Transverse colon (tissue), 4 donors: ENCODE measurements around the gene ZNF674. TPM values are rescaled to one million over a fixed set of nuclear protein-coding genes. Genes with fewer than 3 reads are reported as not detected.

Source experiments
- DNase-seq: peaks from one replicate; pipeline ENCODE4 v3.0.0-alpha.2; 2019
- H3K27ac ChIP-seq, 4 donors: fragments of 200-600 bp; sonication (generic); 2 replicates each; pipeline ENCODE4 v1.5.1; 2016 to 2018; ENCODE audit warnings: inconsistent platforms in 4 of 4
- H3K27me3 ChIP-seq: fragments of 200-600 bp; sonication (generic); 2 replicates; pipeline ENCODE4 v1.5.1; 2017; ENCODE audit warnings: inconsistent platforms
- H3K36me3 ChIP-seq, 4 donors: fragments of 200-600 bp; sonication (generic); 2 replicates each; pipeline ENCODE4 v1.5.1; 2017 to 2019; ENCODE audit warnings: inconsistent platforms in 4 of 4
- H3K4me1 ChIP-seq, 4 donors: fragments of 200-600 bp; sonication (generic); 2 replicates each; pipeline ENCODE4 v1.5.1; 2017 to 2020; ENCODE audit warnings: inconsistent platforms in 4 of 4
- H3K4me3 ChIP-seq, 4 donors: fragments of 200-600 bp; sonication (generic); 1 replicate in 1 of 4; 2 replicates in 3 of 4; pipeline versions ENCODE4 v1.5.1 to v1.6.1; 2017 to 2019; ENCODE audit warnings: inconsistent platforms in 4 of 4
- H3K9me3 ChIP-seq, 2 donors: fragments of 200-600 bp; sonication (generic); 2 replicates each; pipeline ENCODE4 v1.5.1; 2017 to 2019; ENCODE audit warnings: inconsistent platforms in 2 of 2
- CTCF ChIP-seq, 5 experiments: fragments of 200-600 bp in 3 of 5; fragments of 450-650 bp in 2 of 5; sonication (generic) in 3 of 5; IDR thresholded peaks; 1 replicate in 2 of 5; 2 replicates in 3 of 5; pipeline ENCODE4 v1.5.1; 2016 to 2017; ENCODE audit warnings: antibody characterized with exemption in 5 of 5, inconsistent platforms in 3 of 5, mild to moderate bottlenecking in 2 of 5, moderate library complexity in 1 of 5
- EP300 ChIP-seq: sonication (generic); formaldehyde crosslinking; IDR thresholded peaks from one replicate; pipeline ENCODE4 v1.6.1; 2017; ENCODE audit warnings: antibody characterized with exemption, low read depth
- POLR2A ChIP-seq: fragments of 450-650 bp; IDR thresholded peaks from one replicate; pipeline ENCODE4 v1.6.1; 2016; ENCODE audit warnings: antibody characterized with exemption, mild to moderate bottlenecking, moderate library complexity
- POLR2AphosphoS5 ChIP-seq, 3 donors: sonication (generic); formaldehyde crosslinking; IDR thresholded peaks; one replicate each; pipeline ENCODE4 v1.6.1; 2016; ENCODE audit warnings: antibody characterized with exemption in 3 of 3
- WGBS, 2 donors: methylation state at CpG; one replicate each; pipeline ENCODE4 v1.1.5; 2018; ENCODE audit warnings: low coverage in 1 of 2; 5-methylcytosine and 5-hydroxymethylcytosine counted together
- in situ Hi-C, 4 donors: fragments of 200-750 bp; cut with MboI; loops; one replicate each; pipeline versions ENCODE4 v1.15.0 to v1.15.1; 2017; ENCODE audit warnings: low sequenced_read_pairs in 3 of 4, low pct_ligation_motif_present in 1 of 4, low pct_unique_long_range_greater_than_20kb in 1 of 4
- intact Hi-C: fragments of 100-400 bp; cut with DNase I; formaldehyde crosslinking; loops from one replicate; pipeline ENCODE4 v1.15.1; 2023; ENCODE audit warnings: low total_unique reads
- total RNA-seq, 4 donors: library from RNA; depleted of rRNA; stranded (reverse); fragments of >200 nt; gene quantifications; one replicate each; pipeline ENCODE4 v1.1.0, GENCODE V29; 2016

ZNF674 gene
- total RNA-seq, 4 donors from 2014 or later: 0.37 to 11.0 (median 5.6) TPM

- H3K36me3 ChIP-seq: no peaks in the 10 kb centered on the region
- intact Hi-C loops (loop anchor here (5.0 kb wide), 1 partner anchor 474 kb away; no protein-coding TSS in a partner anchor), in situ Hi-C loops (loop anchor here in 1 of 4 donors (5.0 kb wide), 1 partner anchor 61 kb away; no protein-coding TSS in a partner anchor)
- H3K27ac ChIP-seq: peak overlapping the region in 1 of 4 donors; percentile 46
- H3K9me3 ChIP-seq: no peaks in the 10 kb centered on the region
- H3K4me3 ChIP-seq: peak overlapping the region in 1 of 4 donors; percentile 66
- peaks cover 7% of the 10 kb centered on the region for H3K27me3 ChIP-seq
- peaks cover 0 to 14% (median 10%) of the 10 kb centered on the region in 4 donors for H3K4me1 ChIP-seq
- WGBS, 2 donors: 51% methylated on average over 6 of the region's 6 CpGs; no CpG with 5 or more reads in 1 of the 2 donors
- TF ChIP-seq CTCF (IDR thresholded peaks at IDR 0.05) (no peak), POLR2AphosphoS5 (IDR thresholded peaks at IDR 0.05) (no peak), POLR2A (no peak)
- no peak for DNase-seq
Observed at GRCh38 chrX:46575991-46576392, 30.8 kb upstream of the ZNF674 start.

- peak overlapping the region in 3 of 4 donors; percentile 48 to 66 (median 48) for H3K4me3 ChIP-seq
- intact Hi-C loops: loop anchor here (5.0 kb wide), 1 partner anchor 473 kb away; no protein-coding TSS in a partner anchor
Observed at GRCh38 chrX:46575586-46575985, 30.4 kb upstream of the ZNF674 start.

GRCh38 chrX:46574774-46575381 is 29.7 kb upstream of the ZNF674 start:
- no peak for DNase-seq
- Histone ChIP-seq H3K4me3 (peak overlapping the region; percentile 48 to 66 (median 54)), H3K27me3 (peaks cover 7% of the 10 kb centered on the region), H3K36me3 (no peaks in the 10 kb centered on the region), H3K9me3 (no peaks in the 10 kb centered on the region), H3K27ac (peak overlapping the region; percentile 32 to 81 (median 78)), H3K4me1 (peaks cover 0 to 14% (median 10%) of the 10 kb centered on the region in 4 donors)
- intact Hi-C loops (loop anchor here (5.0 kb wide), 1 partner anchor 473 kb away; no protein-coding TSS in a partner anchor), in situ Hi-C loops (loop anchor here in 2 of 4 donors (5.0 to 25.0 kb wide), 2 partner anchors 62 to 212 kb away; no protein-coding TSS in a partner anchor)
- WGBS, 2 donors: 67% methylated on average over 70 of the region's 90 CpGs; no CpG with 5 or more reads in 1 of the 2 donors
- TF ChIP-seq POLR2AphosphoS5 (IDR thresholded peaks at IDR 0.05) (no peak), POLR2A (no peak), CTCF (IDR thresholded peaks at IDR 0.05) (no peak), EP300 (no peak)

More at GRCh38 chrX:46575586-46575985, 30.4 kb upstream of the ZNF674 start:
- Histone ChIP-seq H3K36me3 (no peaks in the 10 kb centered on the region), H3K9me3 (no peaks in the 10 kb centered on the region), H3K27me3 (peaks cover 7% of the 10 kb centered on the region), H3K4me1 (peaks cover 0 to 14% (median 10%) of the 10 kb centered on the region in 4 donors), H3K27ac (peak overlapping the region in 3 of 4 donors; percentile 28 to 81 (median 76))
- TF ChIP-seq EP300 (no peak), CTCF (IDR thresholded peaks at IDR 0.05) (no peak), POLR2AphosphoS5 (IDR thresholded peaks at IDR 0.05) (no peak), POLR2A (no peak)
- no peak for DNase-seq
- WGBS, 2 donors: 73 to 80% methylated on average over 1 to 6 of the region's 6 CpGs
- in situ Hi-C loops: loop anchor here in 1 of 4 donors (5.0 kb wide), 1 partner anchor 62 kb away; no protein-coding TSS in a partner anchor
